Measurements from ENCODE around the gene TRAF2.

The TRAF2 gene

GRCh38 chr9:136952876-136953770 is 66.8 kb downstream of the TRAF2 start:
- no peak overlapping the region for H3K4me2 ChIP-seq (ENCODE audit: low read length)
- H3K9ac ChIP-seq (ENCODE audit: low read length): no peak overlapping the region
- no peaks in the 10 kb centered on the region; the same call in 1 of the 2 replicates for H3K27me3 ChIP-seq (ENCODE audit: low read depth, low read length)
- H3K9me3 ChIP-seq (ENCODE audit: insufficient read depth, low read length): no peaks in the 10 kb centered on the region
- TF ChIP-seq CTCF (IDR thresholded peaks at IDR 0.05; ENCODE audit: low read depth, low read length): no peak
- no peak for TF ChIP-seq EZH2phosphoT487 (IDR thresholded peaks at IDR 0.05; ENCODE audit: low read depth)
- H3K27ac ChIP-seq (ENCODE audit: low read length): no peak overlapping the region
- no peak overlapping the region for H3K4me3 ChIP-seq (ENCODE audit: low read length)
- H3K4me1 ChIP-seq (ENCODE audit: low read length): peaks cover 13% of the 10 kb centered on the region
- no peaks in the 10 kb centered on the region for H3K79me2 ChIP-seq (ENCODE audit: low read length)
- no peaks in the 10 kb centered on the region for H3K36me3 ChIP-seq (replicated peaks; ENCODE audit: low read depth, low read length)
- no peak overlapping the region for H2AFZ ChIP-seq (ENCODE audit: low read depth, low read length)
- H4K20me1 ChIP-seq (ENCODE audit: insufficient read depth, low read length): no peaks in the 10 kb centered on the region

- Histone ChIP-seq H3K36me3 (replicated peaks; ENCODE audit: low read depth, low read length) (no peaks in the 10 kb centered on the region), H3K4me2 (ENCODE audit: low read length) (no peak overlapping the region), H3K79me2 (ENCODE audit: low read length) (no peaks in the 10 kb centered on the region), H3K4me3 (ENCODE audit: low read length) (no peak overlapping the region), H2AFZ (ENCODE audit: low read depth, low read length) (no peak overlapping the region), H3K9ac (ENCODE audit: low read length) (no peak overlapping the region), H3K27me3 (ENCODE audit: low read depth, low read length) (no peaks in the 10 kb centered on the region; the same call in 1 of the 2 replicates), H4K20me1 (ENCODE audit: insufficient read depth, low read length) (no peaks in the 10 kb centered on the region), H3K27ac (ENCODE audit: low read length) (no peak overlapping the region), H3K4me1 (ENCODE audit: low read length) (peaks cover 10% of the 10 kb centered on the region), H3K9me3 (ENCODE audit: insufficient read depth, low read length) (no peaks in the 10 kb centered on the region)
- no peak for TF ChIP-seq EZH2phosphoT487 (IDR thresholded peaks at IDR 0.05; ENCODE audit: low read depth)
- no peak for TF ChIP-seq CTCF (IDR thresholded peaks at IDR 0.05; ENCODE audit: low read depth, low read length)
Observed at GRCh38 chr9:136953771-136954269, 67.5 kb downstream of the TRAF2 start.

GRCh38 chr9:136954270-136955083 is 68.2 kb downstream of the TRAF2 start:
- no peak overlapping the region for H3K4me2 ChIP-seq (ENCODE audit: low read length)
- H3K36me3 ChIP-seq (replicated peaks; ENCODE audit: low read depth, low read length): no peaks in the 10 kb centered on the region
- no peaks in the 10 kb centered on the region for H4K20me1 ChIP-seq (ENCODE audit: insufficient read depth, low read length)
- H2AFZ ChIP-seq (ENCODE audit: low read depth, low read length): no peak overlapping the region
- peaks cover 5% of the 10 kb centered on the region; the same call in 1 of the 2 replicates for H3K4me1 ChIP-seq (ENCODE audit: low read length)
- no peaks in the 10 kb centered on the region for H3K9me3 ChIP-seq (ENCODE audit: insufficient read depth, low read length)
- no peaks in the 10 kb centered on the region for H3K79me2 ChIP-seq (ENCODE audit: low read length)
- no peak overlapping the region for H3K4me3 ChIP-seq (ENCODE audit: low read length)
- no peaks in the 10 kb centered on the region; the same call in 1 of the 2 replicates for H3K27me3 ChIP-seq (ENCODE audit: low read depth, low read length)
- H3K27ac ChIP-seq (ENCODE audit: low read length): no peak overlapping the region
- H3K9ac ChIP-seq (ENCODE audit: low read length): no peak overlapping the region
- TF ChIP-seq EZH2phosphoT487 (IDR thresholded peaks at IDR 0.05; ENCODE audit: low read depth) (no peak), CTCF (IDR thresholded peaks at IDR 0.05; ENCODE audit: low read depth, low read length) (no peak)
